Measurements from ENCODE around the gene GRB14. TPM values are rescaled to one million over a fixed set of nuclear protein-coding genes. Genes with fewer than 3 reads are reported as not detected.
A peak's percentile ranks its signal among the peaks of the same experiment; 100 is the strongest.

Gene GRB14
- total RNA-seq, 1 experiment from 2014 or later = 14.9 TPM

GRCh38 chr2:164655750-164656149, 34.5 kb upstream of the GRB14 start:
- Mint-ChIP-seq H3K27ac (no peak overlapping the region), H3K27me3 (ENCODE audit: low read depth) (peaks cover 23% of the 10 kb centered on the region), H3K4me1 (peaks cover 26% of the 10 kb centered on the region), H3K4me3 (no peak overlapping the region), H3K9me3 (peaks cover 21% of the 10 kb centered on the region), H3K36me3 (peaks cover 9% of the 10 kb centered on the region)
- CTCF ChIA-PET = no interaction called here
- POLR2A ChIA-PET = no interaction called here
- ATAC-seq = peak; percentile 43
- TF ChIP-seq CTCF (IDR thresholded peaks at IDR 0.05) = no peak
- no peak for TF ChIP-seq ZNF281 (CRISPR knock-in tag; IDR thresholded peaks at IDR 0.05)
- no peak for TF ChIP-seq E2F5 (CRISPR knock-in tag; IDR thresholded peaks at IDR 0.05)
- TF ChIP-seq ATF6 (CRISPR knock-in tag; IDR thresholded peaks at IDR 0.05) = no peak
- no peak for DNase-seq (ENCODE audit: low spot score)

GRCh38 chr2:164655336-164655735, 34.1 kb upstream of the GRB14 start:
- CTCF ChIA-PET = no interaction called here
- peaks cover 26% of the 10 kb centered on the region for H3K9me3 Mint-ChIP-seq
- POLR2A ChIA-PET = no interaction called here

GRCh38 chr2:164651361-164651760, 30.1 kb upstream of the GRB14 start:
- DNase-seq (ENCODE audit: low spot score) (no peak), ATAC-seq (peak; percentile 90)
- H3K4me3 Mint-ChIP-seq = no peak overlapping the region
- POLR2A ChIA-PET = no interaction called here
- H3K27me3 Mint-ChIP-seq (ENCODE audit: low read depth) = peaks cover 54% of the 10 kb centered on the region
- CTCF ChIA-PET = interaction anchor here (0.5 to 1.4 kb wide), 5 partner anchors 14 to 394 kb away, joined by 3 to 5 read pairs (median 3); partner anchors contain the start of gene GRB14
- peaks cover 25% of the 10 kb centered on the region for H3K4me1 Mint-ChIP-seq
- H3K36me3 Mint-ChIP-seq = peaks cover 29% of the 10 kb centered on the region
- H3K27ac Mint-ChIP-seq = no peak overlapping the region
- peaks cover 40% of the 10 kb centered on the region for H3K9me3 Mint-ChIP-seq
- no peak for TF ChIP-seq MXD4 (CRISPR knock-in tag; IDR thresholded peaks at IDR 0.05; ENCODE audit: borderline replicate concordance)
- no peak for TF ChIP-seq MLX (CRISPR knock-in tag; IDR thresholded peaks at IDR 0.05)
- TF ChIP-seq ATF1 (CRISPR knock-in tag; IDR thresholded peaks at IDR 0.05) = no peak
- TF ChIP-seq STAT6 (CRISPR knock-in tag; conservative IDR thresholded peaks at IDR 0.05; ENCODE audit: low read depth) = no peak
- no peak for TF ChIP-seq TP53 (CRISPR knock-in tag; IDR thresholded peaks at IDR 0.05)
- no peak for TF ChIP-seq IRF2 (CRISPR knock-in tag; IDR thresholded peaks at IDR 0.05; ENCODE audit: borderline replicate concordance, low read depth)
- TF ChIP-seq ZMAT4 (CRISPR knock-in tag; IDR thresholded peaks at IDR 0.05) = no peak

More at GRCh38 chr2:164655336-164655735, 34.1 kb upstream of the GRB14 start:
- TF ChIP-seq KAT7 (CRISPR knock-in tag; IDR thresholded peaks at IDR 0.05; ENCODE audit: borderline replicate concordance) (no peak), CTCF (IDR thresholded peaks at IDR 0.05) (no peak)
- Mint-ChIP-seq H3K27ac (no peak overlapping the region), H3K4me1 (peaks cover 29% of the 10 kb centered on the region), H3K36me3 (peaks cover 13% of the 10 kb centered on the region), H3K4me3 (no peak overlapping the region), H3K27me3 (ENCODE audit: low read depth) (peaks cover 27% of the 10 kb centered on the region)
- no peak for ATAC-seq
- DNase-seq (ENCODE audit: low spot score) = no peak
